Measurements from ENCODE around the gene UTF1.

DNA sequence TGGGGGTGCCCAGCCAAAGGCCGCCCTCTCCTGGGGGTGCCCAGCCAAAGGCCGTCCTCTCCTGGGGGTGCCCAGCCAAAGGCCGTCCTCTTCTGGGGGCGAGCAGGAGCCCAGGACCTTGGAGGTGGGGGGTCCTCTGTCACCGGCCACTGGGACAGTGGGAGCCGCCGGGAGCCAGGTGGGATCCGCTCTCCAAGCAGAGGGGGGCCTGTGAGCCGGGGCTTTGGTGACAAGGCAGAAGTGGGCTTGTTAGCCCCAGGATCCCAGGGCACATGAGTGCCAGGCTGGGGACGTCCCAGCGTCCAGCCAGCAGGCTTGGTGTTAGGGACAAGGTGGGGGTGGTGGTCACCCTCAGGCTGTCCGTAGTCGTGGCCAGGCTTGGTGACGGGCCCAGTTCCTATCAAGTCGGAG, 29.4 kb upstream of the UTF1 start:
- TF ChIP-seq, protein P1, sequence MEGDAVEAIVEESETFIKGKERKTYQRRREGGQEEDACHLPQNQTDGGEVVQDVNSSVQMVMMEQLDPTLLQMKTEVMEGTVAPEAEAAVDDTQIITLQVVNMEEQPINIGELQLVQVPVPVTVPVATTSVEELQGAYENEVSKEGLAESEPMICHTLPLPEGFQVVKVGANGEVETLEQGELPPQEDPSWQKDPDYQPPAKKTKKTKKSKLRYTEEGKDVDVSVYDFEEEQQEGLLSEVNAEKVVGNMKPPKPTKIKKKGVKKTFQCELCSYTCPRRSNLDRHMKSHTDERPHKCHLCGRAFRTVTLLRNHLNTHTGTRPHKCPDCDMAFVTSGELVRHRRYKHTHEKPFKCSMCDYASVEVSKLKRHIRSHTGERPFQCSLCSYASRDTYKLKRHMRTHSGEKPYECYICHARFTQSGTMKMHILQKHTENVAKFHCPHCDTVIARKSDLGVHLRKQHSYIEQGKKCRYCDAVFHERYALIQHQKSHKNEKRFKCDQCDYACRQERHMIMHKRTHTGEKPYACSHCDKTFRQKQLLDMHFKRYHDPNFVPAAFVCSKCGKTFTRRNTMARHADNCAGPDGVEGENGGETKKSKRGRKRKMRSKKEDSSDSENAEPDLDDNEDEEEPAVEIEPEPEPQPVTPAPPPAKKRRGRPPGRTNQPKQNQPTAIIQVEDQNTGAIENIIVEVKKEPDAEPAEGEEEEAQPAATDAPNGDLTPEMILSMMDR (IDR thresholded peaks at IDR 0.05): no peak
- no peak for TF ChIP-seq POLR2A (IDR thresholded peaks at IDR 0.05)

Measured in vagina (tissue), 2 donors.